ENCODE results near the gene TBX3.

GRCh38 chr12:114695305-114695592, 11.3 kb upstream of the TBX3 start:
- TF ChIP-seq, protein P1, sequence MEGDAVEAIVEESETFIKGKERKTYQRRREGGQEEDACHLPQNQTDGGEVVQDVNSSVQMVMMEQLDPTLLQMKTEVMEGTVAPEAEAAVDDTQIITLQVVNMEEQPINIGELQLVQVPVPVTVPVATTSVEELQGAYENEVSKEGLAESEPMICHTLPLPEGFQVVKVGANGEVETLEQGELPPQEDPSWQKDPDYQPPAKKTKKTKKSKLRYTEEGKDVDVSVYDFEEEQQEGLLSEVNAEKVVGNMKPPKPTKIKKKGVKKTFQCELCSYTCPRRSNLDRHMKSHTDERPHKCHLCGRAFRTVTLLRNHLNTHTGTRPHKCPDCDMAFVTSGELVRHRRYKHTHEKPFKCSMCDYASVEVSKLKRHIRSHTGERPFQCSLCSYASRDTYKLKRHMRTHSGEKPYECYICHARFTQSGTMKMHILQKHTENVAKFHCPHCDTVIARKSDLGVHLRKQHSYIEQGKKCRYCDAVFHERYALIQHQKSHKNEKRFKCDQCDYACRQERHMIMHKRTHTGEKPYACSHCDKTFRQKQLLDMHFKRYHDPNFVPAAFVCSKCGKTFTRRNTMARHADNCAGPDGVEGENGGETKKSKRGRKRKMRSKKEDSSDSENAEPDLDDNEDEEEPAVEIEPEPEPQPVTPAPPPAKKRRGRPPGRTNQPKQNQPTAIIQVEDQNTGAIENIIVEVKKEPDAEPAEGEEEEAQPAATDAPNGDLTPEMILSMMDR (IDR thresholded peaks at IDR 0.05; ENCODE audit: low read depth, low read length), result no peak
- TF ChIP-seq EZH2phosphoT487 (IDR thresholded peaks at IDR 0.05; ENCODE audit: low read depth), result no peak
